Keratinocyte (primary cell): Measurements from ENCODE around the gene DPP7. TPM values are rescaled to one million over a fixed set of nuclear protein-coding genes. Genes with fewer than 3 reads are reported as not detected.

Experiments
- DNase-seq: peaks from one replicate; pipeline ENCODE4 v3.0.0-alpha.2; 2011; ENCODE audit warnings: low read depth, missing footprints, low spot score
- FAIRE-seq: peaks from 2 replicates; lab custom pipeline; 2011; peaks lifted over from hg19 to GRCh38; lab: Jason Lieb, UNC
- H2AFZ ChIP-seq: 2 replicates; pipeline ENCODE4 v1.6.0; 2012; ENCODE audit warnings: low read length, control low read depth, inconsistent platforms; ENCODE audit not compliant: control insufficient read depth
- H3K27ac ChIP-seq: 2 replicates; pipeline ENCODE4 v1.5.1; 2011; ENCODE audit warnings: low read length; ENCODE audit not compliant: control insufficient read depth, insufficient read depth
- H3K27me3 ChIP-seq: 3 replicates; pipeline ENCODE4 v1.6.0; 2011; ENCODE audit warnings: low read length; ENCODE audit not compliant: control insufficient read depth, insufficient read depth; ENCODE audit errors: extremely low read depth
- H3K36me3 ChIP-seq, 2 experiments: 2 replicates in 1 of 2; 3 replicates in 1 of 2; pipeline ENCODE4 v1.5.1; 2011; ENCODE audit warnings: low read length in 2 of 2, mild to moderate bottlenecking in 1 of 2; ENCODE audit not compliant: control insufficient read depth in 2 of 2, insufficient read depth in 2 of 2; ENCODE audit errors: extremely low read depth in 1 of 2
- H3K4me1 ChIP-seq: 3 replicates; pipeline ENCODE4 v1.5.1; 2011; ENCODE audit warnings: low read length; ENCODE audit not compliant: control insufficient read depth, insufficient read depth; ENCODE audit errors: extremely low read depth
- H3K4me2 ChIP-seq: 3 replicates; pipeline ENCODE4 v1.6.0; 2011; ENCODE audit warnings: low read depth, low read length; ENCODE audit not compliant: control insufficient read depth, insufficient read depth; ENCODE audit errors: extremely low read depth
- H3K4me3 ChIP-seq, 3 experiments: fragments of 200-600 bp in 1 of 3; sonication (generic) in 1 of 3; 2 replicates in 2 of 3; 3 replicates in 1 of 3; pipeline ENCODE4 v1.5.1; 2011 to 2016; ENCODE audit warnings: low read length in 3 of 3, mild to moderate bottlenecking in 3 of 3, control low read depth in 2 of 3, inconsistent platforms in 1 of 3, low read depth in 1 of 3, mixed read lengths in 1 of 3, mixed run types in 1 of 3, moderate library complexity in 1 of 3; ENCODE audit not compliant: control insufficient read depth in 2 of 3, insufficient read depth in 2 of 3; ENCODE audit errors: extremely low read depth in 1 of 3
- H3K79me2 ChIP-seq: 2 replicates; pipeline ENCODE4 v1.6.0; 2012; ENCODE audit warnings: low read length; ENCODE audit not compliant: control insufficient read depth, insufficient read depth
- H3K9ac ChIP-seq: 3 replicates; pipeline ENCODE4 v1.6.0; 2011; ENCODE audit warnings: low read length; ENCODE audit not compliant: control insufficient read depth, insufficient read depth; ENCODE audit errors: extremely low read depth
- H3K9me1 ChIP-seq: 3 replicates; pipeline ENCODE4 v1.6.0; 2011; ENCODE audit warnings: low read length; ENCODE audit not compliant: control insufficient read depth, insufficient read depth; ENCODE audit errors: extremely low read depth
- H3K9me3 ChIP-seq: 2 replicates; pipeline ENCODE4 v1.5.1; 2012; ENCODE audit warnings: low read depth, low read length; ENCODE audit not compliant: control insufficient read depth
- H4K20me1 ChIP-seq: 3 replicates; pipeline ENCODE4 v1.6.0; 2011; ENCODE audit warnings: low read length; ENCODE audit not compliant: control insufficient read depth, insufficient read depth; ENCODE audit errors: extremely low read depth
- EZH2 ChIP-seq: IDR thresholded peaks from one replicate; pipeline ENCODE4 v1.6.1; 2012; ENCODE audit warnings: inconsistent platforms, mild to moderate bottlenecking, low read length, moderate library complexity
- dilution Hi-C: fragments of 300-500 bp; cut with MboI; formaldehyde crosslinking; loops from one replicate; pipeline ENCODE4 v1.7.0; 2020; ENCODE audit warnings: low sequenced_read_pairs; ENCODE audit not compliant: extremely low pct_ligation_motif_present
- polyA plus RNA-seq, 5 experiments: library from polyadenylated mRNA; depleted of rRNA in 3 of 5; stranded (reverse) in 3 of 5; stranded (forward) in 1 of 5; unstranded in 1 of 5; fragments of >200 nt; gene quantifications; 1 replicate in 1 of 5; 2 replicates in 3 of 5; 3 replicates in 1 of 5; pipeline versions ENCODE4 v1.2.1 to v1.2.3, GENCODE V29; 2011 to 2012; ENCODE audit warnings: missing spikeins in 2 of 5, low read depth in 1 of 5, low replicate concordance in 1 of 5
- TF ChIP-seq, protein P1 (sequence below), 3 experiments: IDR thresholded peaks in 1 of 3; conservative IDR thresholded peaks in 1 of 3; optimal IDR thresholded peaks in 1 of 3; 2 replicates in 2 of 3; 3 replicates in 1 of 3; pipeline versions ENCODE3 to v1.5.1; 2011; ENCODE audit warnings: low read length in 3 of 3, mild to moderate bottlenecking in 3 of 3, moderate library complexity in 2 of 3, control low read depth in 1 of 3, inconsistent platforms in 1 of 3; ENCODE audit not compliant: insufficient read depth in 2 of 3; ENCODE audit errors: extremely low read depth in 1 of 3

DPP7 gene
- polyA plus RNA-seq, 1 donor (not counting 4 experiments of a cell fraction or from before 2014, with no cell fraction given): 35.3 TPM

DNA sequence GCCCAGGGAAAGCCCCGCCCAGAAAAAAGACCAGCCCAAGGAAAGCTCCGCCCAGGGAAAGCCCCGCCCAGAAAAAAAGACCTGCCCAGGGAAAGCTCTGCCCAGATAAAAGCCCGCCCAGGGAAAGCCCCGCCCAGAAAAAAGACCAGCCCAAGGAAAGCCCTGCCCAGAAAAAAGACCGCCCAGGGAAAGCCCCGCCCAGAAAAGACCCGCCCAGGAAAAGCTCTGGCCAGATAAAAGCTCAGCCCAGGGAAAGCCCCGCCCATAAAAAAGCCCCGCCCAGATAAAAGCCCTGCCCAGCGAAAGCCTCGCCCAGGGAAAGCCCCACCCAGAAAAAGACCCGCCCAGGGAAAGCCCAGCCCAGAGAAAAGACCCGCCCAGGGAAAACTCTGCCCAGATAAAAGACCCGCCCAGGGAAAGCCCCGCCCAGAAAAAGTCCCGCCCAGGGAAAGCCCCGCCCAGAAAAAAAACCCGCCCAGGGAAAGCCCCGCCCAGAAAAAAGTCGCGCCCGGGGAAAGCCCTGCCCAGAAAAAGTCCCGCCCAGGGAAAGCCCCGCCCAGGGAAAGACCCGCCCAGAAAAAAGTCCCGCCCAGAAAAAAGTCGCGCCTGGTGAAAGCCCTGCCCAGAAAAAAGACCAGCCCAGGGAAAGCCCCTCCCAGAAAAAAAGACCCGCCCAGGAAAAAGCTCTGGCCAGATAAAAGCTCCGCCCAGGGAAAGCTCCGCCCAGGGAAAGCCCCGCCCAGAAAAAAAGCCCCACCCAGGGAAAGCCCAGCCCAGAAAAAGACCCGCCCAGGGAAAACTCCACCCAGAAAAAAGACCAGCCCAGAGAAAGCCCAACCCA lies 36.3 kb upstream of the DPP7 start:
- Histone ChIP-seq H3K36me3 (no peaks in the 10 kb centered on the region), H4K20me1 (no peaks in the 10 kb centered on the region), H3K27me3 (peaks cover 5% of the 10 kb centered on the region), H3K4me3 (no peak overlapping the region), H3K27ac (no peak overlapping the region), H2AFZ (no peak overlapping the region), H3K9ac (no peak overlapping the region), H3K4me2 (no peak overlapping the region), H3K9me3 (no peaks in the 10 kb centered on the region), H3K4me1 (no peaks in the 10 kb centered on the region), H3K9me1 (no peaks in the 10 kb centered on the region), H3K79me2 (no peaks in the 10 kb centered on the region)
- TF ChIP-seq EZH2: no peak
- TF ChIP-seq, protein P1, sequence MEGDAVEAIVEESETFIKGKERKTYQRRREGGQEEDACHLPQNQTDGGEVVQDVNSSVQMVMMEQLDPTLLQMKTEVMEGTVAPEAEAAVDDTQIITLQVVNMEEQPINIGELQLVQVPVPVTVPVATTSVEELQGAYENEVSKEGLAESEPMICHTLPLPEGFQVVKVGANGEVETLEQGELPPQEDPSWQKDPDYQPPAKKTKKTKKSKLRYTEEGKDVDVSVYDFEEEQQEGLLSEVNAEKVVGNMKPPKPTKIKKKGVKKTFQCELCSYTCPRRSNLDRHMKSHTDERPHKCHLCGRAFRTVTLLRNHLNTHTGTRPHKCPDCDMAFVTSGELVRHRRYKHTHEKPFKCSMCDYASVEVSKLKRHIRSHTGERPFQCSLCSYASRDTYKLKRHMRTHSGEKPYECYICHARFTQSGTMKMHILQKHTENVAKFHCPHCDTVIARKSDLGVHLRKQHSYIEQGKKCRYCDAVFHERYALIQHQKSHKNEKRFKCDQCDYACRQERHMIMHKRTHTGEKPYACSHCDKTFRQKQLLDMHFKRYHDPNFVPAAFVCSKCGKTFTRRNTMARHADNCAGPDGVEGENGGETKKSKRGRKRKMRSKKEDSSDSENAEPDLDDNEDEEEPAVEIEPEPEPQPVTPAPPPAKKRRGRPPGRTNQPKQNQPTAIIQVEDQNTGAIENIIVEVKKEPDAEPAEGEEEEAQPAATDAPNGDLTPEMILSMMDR (optimal IDR thresholded peaks at IDR 0.05 in 1 of 3, IDR thresholded peaks at IDR 0.05 in 1 of 3, conservative IDR thresholded peaks at IDR 0.05 in 1 of 3; ENCODE audit: extremely low read depth in 1 of 3, insufficient read depth in 2 of 3, low read length in 3 of 3): no peak
- DNase-seq (no peak), FAIRE-seq (no peak)
- dilution Hi-C loops: no loop called here

GRCh38 chr9:137149942-137150616 lies 35.5 kb upstream of the DPP7 start:
- H3K9ac ChIP-seq: no peak overlapping the region
- H3K27me3 ChIP-seq: peaks cover 5% of the 10 kb centered on the region
- H4K20me1 ChIP-seq: no peaks in the 10 kb centered on the region
- dilution Hi-C loops: no loop called here
- H3K4me3 ChIP-seq: no peak overlapping the region
- FAIRE-seq (no peak), DNase-seq (no peak)
- no peak overlapping the region for H3K27ac ChIP-seq
- no peaks in the 10 kb centered on the region for H3K36me3 ChIP-seq
- no peaks in the 10 kb centered on the region for H3K9me3 ChIP-seq
- no peak overlapping the region for H3K4me2 ChIP-seq
- TF ChIP-seq, protein P1 (optimal IDR thresholded peaks at IDR 0.05 in 1 of 3, IDR thresholded peaks at IDR 0.05 in 1 of 3, conservative IDR thresholded peaks at IDR 0.05 in 1 of 3; ENCODE audit: extremely low read depth in 1 of 3, insufficient read depth in 2 of 3, low read length in 3 of 3): no peak
- no peak for TF ChIP-seq EZH2
- no peaks in the 10 kb centered on the region for H3K79me2 ChIP-seq
- no peak overlapping the region for H2AFZ ChIP-seq
- H3K4me1 ChIP-seq: no peaks in the 10 kb centered on the region
- H3K9me1 ChIP-seq: no peaks in the 10 kb centered on the region
